Liver (tissue), 9 donors: Measurements from ENCODE around the gene TBC1D9B. TPM values are rescaled to one million over a fixed set of nuclear protein-coding genes. Genes with fewer than 3 reads are reported as not detected.

Source experiments
- DNase-seq: peaks from one replicate; pipeline ENCODE4 v3.0.0-alpha.2; 2017; ENCODE audit warnings: low spot score
- H3K27ac ChIP-seq, 2 donors: one replicate each; pipeline ENCODE4 v1.7.0; 2013; ENCODE audit warnings: inconsistent platforms in 2 of 2, low read length in 2 of 2, control low read depth in 1 of 2, low read depth in 1 of 2, mild to moderate bottlenecking in 1 of 2
- H3K27me3 ChIP-seq, 4 donors: one replicate each; pipeline versions ENCODE4 v1.6.1 to v1.7.0; 2013; ENCODE audit warnings: low read length in 3 of 4, inconsistent platforms in 1 of 4, mild to moderate bottlenecking in 1 of 4, moderate library complexity in 1 of 4; ENCODE audit not compliant: control insufficient read depth in 4 of 4, insufficient read depth in 4 of 4
- H3K36me3 ChIP-seq, 4 donors: one replicate each; pipeline versions ENCODE4 v1.6.1 to v1.7.0; 2013; ENCODE audit warnings: low read length in 3 of 4, mild to moderate bottlenecking in 3 of 4, low read depth in 1 of 4, moderate library complexity in 1 of 4; ENCODE audit not compliant: control insufficient read depth in 4 of 4, insufficient read depth in 3 of 4
- H3K4me1 ChIP-seq, 4 donors: one replicate each; pipeline versions ENCODE4 v1.6.1 to v1.7.0; 2013; ENCODE audit warnings: low read length in 3 of 4, mild to moderate bottlenecking in 3 of 4, moderate library complexity in 1 of 4; ENCODE audit not compliant: control insufficient read depth in 4 of 4, insufficient read depth in 4 of 4
- H3K4me3 ChIP-seq, 3 donors: one replicate each; pipeline versions ENCODE4 v1.6.1 to v1.7.0; 2013; ENCODE audit warnings: low read length in 3 of 3, control low read depth in 1 of 3, low read depth in 1 of 3, mild to moderate bottlenecking in 1 of 3
- H3K9ac ChIP-seq, 2 donors: one replicate each; pipeline ENCODE4 v1.7.0; 2013; ENCODE audit warnings: low read length in 2 of 2, mild to moderate bottlenecking in 2 of 2, moderate library complexity in 2 of 2, control low read depth in 1 of 2, low read depth in 1 of 2
- H3K9me3 ChIP-seq, 4 donors: one replicate each; pipeline versions ENCODE4 v1.6.1 to v1.7.0; 2013; ENCODE audit warnings: low read length in 3 of 4; ENCODE audit not compliant: control insufficient read depth in 4 of 4
- EGR1 ChIP-seq, 2 donors: IDR thresholded peaks; 2 replicates each; pipeline ENCODE4 v1.6.1; 2016 to 2018; ENCODE audit warnings: antibody characterized with exemption in 2 of 2, low read depth in 2 of 2
- FOXA2 ChIP-seq: IDR thresholded peaks from 2 replicates; pipeline ENCODE4 v1.6.1; 2016; ENCODE audit warnings: antibody characterized with exemption
- HNF4A ChIP-seq, 2 donors: conservative IDR thresholded peaks; 2 replicates each; pipeline ENCODE4 v1.6.1; 2016; ENCODE audit warnings: antibody characterized with exemption in 2 of 2, mild to moderate bottlenecking in 2 of 2
- NR2F2 ChIP-seq: IDR thresholded peaks from 2 replicates; pipeline ENCODE4 v1.6.1; 2016; ENCODE audit warnings: antibody characterized with exemption
- RAD21 ChIP-seq, 2 donors: IDR thresholded peaks; 2 replicates each; pipeline ENCODE4 v1.6.1; 2016; ENCODE audit warnings: antibody characterized with exemption in 2 of 2, mild to moderate bottlenecking in 2 of 2
- REST ChIP-seq: IDR thresholded peaks from 2 replicates; pipeline ENCODE4 v1.6.1; 2016; ENCODE audit warnings: antibody characterized with exemption, mild to moderate bottlenecking
- RXRA ChIP-seq, 2 donors: IDR thresholded peaks; 2 replicates each; pipeline ENCODE4 v1.6.1; 2017 to 2018; ENCODE audit warnings: antibody characterized with exemption in 2 of 2, mild to moderate bottlenecking in 1 of 2
- SP1 ChIP-seq: IDR thresholded peaks from 2 replicates; pipeline ENCODE4 v1.6.1; 2018; ENCODE audit warnings: antibody characterized with exemption, mild to moderate bottlenecking
- YY1 ChIP-seq: IDR thresholded peaks from 2 replicates; pipeline ENCODE4 v1.6.1; 2016; ENCODE audit warnings: antibody characterized with exemption, mild to moderate bottlenecking
- whole genome bisulfite sequencing: extraction: QIAGEN DNeasy Blood & Tissue Kit; methylation state at CpG from one replicate; pipeline ENCODE4 v1.1.7; 2013; 5-methylcytosine and 5-hydroxymethylcytosine counted together
- polyA plus RNA-seq, 2 donors: library from polyadenylated mRNA; stranded (reverse) in 1 of 2; unstranded in 1 of 2; fragments of 200-250 nt in 1 of 2; fragments of >200 nt in 1 of 2; fragmentation: Nextera tagmentation in 1 of 2; extraction: Ambion mirVana in 1 of 2; gene quantifications; one replicate each; pipeline versions ENCODE4 v1.2.1 to v1.2.3, GENCODE V29; 2013 to 2015
- total RNA-seq, 2 donors: library from RNA; depleted of rRNA; stranded (reverse); fragments of >200 nt; gene quantifications; one replicate each; pipeline ENCODE4 v1.2.3, GENCODE V29; 2014
- donor health status: healthy.
- donor health status: healthy.
- donor health status: healthy.
- donor health status: healthy.
- donor health status: healthy.

Gene TBC1D9B
- total and polyA plus RNA-seq, 4 donors: 23.1 to 55.4 (median 38.7) TPM

GRCh38 chr5:179820483-179821297 lies 87.0 kb downstream of the TBC1D9B start, which contains the start of gene SQSTM1:
TSS of gene SQSTM1 (plus strand) at chr5:179820905. CDS start at chr5:179820937, 32 bp downstream.
- no peaks in the 10 kb centered on the region for H3K9me3 ChIP-seq
- peak within 1 kb of the TSS; percentile 64 to 92 (median 80) for H3K4me3 ChIP-seq
- WGBS: under 1% methylated on average over 81 of the region's 81 CpGs
- H3K9ac ChIP-seq: peak within 1 kb of the TSS; percentile 57 to 98
- peaks cover 12 to 23% (median 19%) of the 10 kb centered on the region in 4 donors for H3K36me3 ChIP-seq
- H3K4me1 ChIP-seq: peaks cover 30 to 73% (median 52%) of the 10 kb centered on the region in 4 donors
- no peaks in the 10 kb centered on the region for H3K27me3 ChIP-seq
- peak within 1 kb of the TSS; percentile 94 to 99 for H3K27ac ChIP-seq
- DNase-seq: peak; percentile 89
- no peak for TF ChIP-seq RXRA (IDR thresholded peaks at IDR 0.05)
- peak in 1 of 2 donors; percentile 10 for TF ChIP-seq HNF4A (conservative IDR thresholded peaks at IDR 0.05)
- TF ChIP-seq RAD21 (IDR thresholded peaks at IDR 0.05): peak in 1 of 2 donors; percentile 7
- TF ChIP-seq REST: peak; percentile 60
- peak; percentile 55 to 81 for TF ChIP-seq EGR1 (IDR thresholded peaks at IDR 0.05; ENCODE audit: low read depth in 2 of 2)
- TF ChIP-seq SP1: peak; percentile 40
- no peak for TF ChIP-seq FOXA2
- TF ChIP-seq YY1: peak; percentile 68

GRCh38 chr5:179820127-179820482 lies 87.6 kb downstream of the TBC1D9B start:
- Histone ChIP-seq H3K27ac (peak overlapping the region; percentile 94 to 99), H3K4me3 (peak overlapping the region; percentile 51 to 92 (median 56)), H3K9ac (peak overlapping the region; percentile 17 to 90), H3K4me1 (peaks cover 30 to 67% (median 46%) of the 10 kb centered on the region in 4 donors), H3K36me3 (peaks cover 10 to 17% (median 14%) of the 10 kb centered on the region in 4 donors), H3K9me3 (no peaks in the 10 kb centered on the region), H3K27me3 (no peaks in the 10 kb centered on the region)
- no peak for DNase-seq
- 28% methylated on average over 12 of the region's 12 CpGs for WGBS
- TF ChIP-seq NR2F2: no peak

- Histone ChIP-seq H3K27ac (peak overlapping the region; percentile 94 to 99), H3K27me3 (no peaks in the 10 kb centered on the region), H3K4me1 (peaks cover 30 to 61% (median 40%) of the 10 kb centered on the region in 4 donors), H3K9ac (peak overlapping the region; percentile 17 to 90), H3K9me3 (no peaks in the 10 kb centered on the region), H3K36me3 (peaks cover 8 to 11% (median 9%) of the 10 kb centered on the region in 4 donors), H3K4me3 (peak overlapping the region; percentile 51 to 92 (median 56))
- WGBS: 18% methylated on average over 26 of the region's 26 CpGs
- DNase-seq: no peak
- TF ChIP-seq YY1 (peak; percentile 10), RXRA (IDR thresholded peaks at IDR 0.05) (no peak)
Measured at GRCh38 chr5:179819296-179820126, 88.2 kb downstream of the TBC1D9B start.
